IPS-18a (cell line): ENCODE data around the gene C9orf50.
A peak's percentile ranks its signal among the peaks of the same experiment; 100 is the strongest.

Source experiments
- H3K27ac ChIP-seq: one replicate; pipeline ENCODE4 v1.5.1; 2013; ENCODE audit warnings: low read length
- H3K27me3 ChIP-seq: one replicate; pipeline ENCODE4 v1.6.1; 2013; ENCODE audit warnings: mild to moderate bottlenecking, low read length; ENCODE audit not compliant: control insufficient read depth, insufficient read depth
- H3K36me3 ChIP-seq: one replicate; pipeline ENCODE4 v1.6.1; 2013; ENCODE audit warnings: low read depth, low read length; ENCODE audit not compliant: control insufficient read depth
- H3K4me1 ChIP-seq: one replicate; pipeline ENCODE4 v1.6.1; 2013; ENCODE audit warnings: low read depth, low read length; ENCODE audit not compliant: control insufficient read depth
- H3K4me3 ChIP-seq: one replicate; pipeline ENCODE4 v1.5.1; 2013; ENCODE audit warnings: low read length
- H3K9ac ChIP-seq: one replicate; pipeline ENCODE4 v1.6.1; 2013; ENCODE audit warnings: mild to moderate bottlenecking, low read length, moderate library complexity
- H3K9me3 ChIP-seq: one replicate; pipeline ENCODE4 v1.6.1; 2013; ENCODE audit warnings: low read depth, low read length; ENCODE audit not compliant: control insufficient read depth

C9orf50 gene

DNA sequence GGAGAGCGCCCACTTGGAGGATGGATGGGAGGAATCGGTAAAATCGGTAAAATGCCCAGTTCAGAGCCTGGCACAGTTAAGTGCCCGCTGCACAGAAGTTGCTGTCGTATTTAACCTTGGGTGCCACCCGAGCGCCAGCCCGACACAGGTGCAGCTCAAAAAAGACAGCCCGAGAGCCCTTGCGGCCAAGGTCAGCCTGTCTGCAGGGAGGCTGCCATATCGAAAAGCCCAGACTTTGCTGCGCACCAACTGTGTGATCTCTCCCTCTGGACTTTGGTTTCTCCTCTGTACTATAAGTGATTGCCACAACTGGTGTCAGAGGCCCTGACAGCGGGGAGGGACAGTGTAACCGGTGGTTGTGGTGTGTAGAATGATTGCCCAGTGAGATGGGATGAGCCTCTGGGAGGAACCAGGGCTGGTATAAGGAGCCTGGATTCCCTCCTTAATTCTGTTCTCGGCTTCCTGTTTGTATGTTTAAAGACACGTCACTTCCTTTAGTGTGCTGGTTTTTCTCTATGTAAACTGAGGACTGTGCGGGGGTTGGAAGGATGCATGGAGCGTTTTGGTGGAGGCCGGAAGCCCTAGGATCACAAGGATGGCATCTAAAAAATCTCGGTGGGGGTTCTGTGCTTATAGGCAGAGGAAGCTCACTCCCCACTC, 5.9 kb upstream of the C9orf50 start:
- Histone ChIP-seq H3K9ac (peak overlapping the region; percentile 83), H3K27me3 (peaks cover 4% of the 10 kb centered on the region), H3K27ac (peak overlapping the region; percentile 72), H3K4me3 (peak overlapping the region; percentile 81), H3K4me1 (peaks cover 8% of the 10 kb centered on the region), H3K36me3 (peaks cover 4% of the 10 kb centered on the region), H3K9me3 (no peaks in the 10 kb centered on the region)

- Histone ChIP-seq H3K27me3 (peaks cover 10% of the 10 kb centered on the region), H3K9me3 (no peaks in the 10 kb centered on the region), H3K4me1 (peaks cover 8% of the 10 kb centered on the region), H3K9ac (peak within 1 kb of the TSS; percentile 83), H3K4me3 (peak within 1 kb of the TSS; percentile 81), H3K27ac (peak within 1 kb of the TSS; percentile 72), H3K36me3 (peaks cover 4% of the 10 kb centered on the region)
These were observed 5.3 kb upstream of the C9orf50 start, which contains the start of gene NTMT1 for GRCh38 chr9:129626079-129626624. Gene NTMT1 (plus strand): TSS chr9:129626163. CDS start chr9:129632704, 6,541 bp downstream.

DNA sequence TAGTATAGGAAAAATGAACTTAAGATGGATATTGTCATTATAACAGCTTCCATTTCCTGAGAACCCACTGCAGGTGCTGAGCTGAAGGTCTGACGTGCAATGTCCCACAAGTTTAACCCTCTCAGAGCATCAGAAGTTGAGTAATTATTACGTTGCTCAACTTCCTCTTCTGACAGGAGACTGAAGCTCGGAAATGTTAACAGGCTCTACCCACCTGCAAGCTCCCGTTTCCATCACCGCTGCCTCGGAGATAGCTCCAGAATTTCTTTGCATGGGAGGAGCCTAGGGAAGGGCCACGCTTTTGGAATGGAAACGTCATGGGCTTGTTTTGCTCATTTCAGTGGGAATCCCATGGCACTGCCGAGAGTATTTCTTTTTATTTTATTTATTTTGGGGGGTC, 4.0 kb upstream of the C9orf50 start:
- peaks cover 4% of the 10 kb centered on the region for H3K36me3 ChIP-seq
- H3K9ac ChIP-seq: no peak overlapping the region
- no peaks in the 10 kb centered on the region for H3K9me3 ChIP-seq
- H3K27ac ChIP-seq: no peak overlapping the region
- H3K4me1 ChIP-seq: peaks cover 8% of the 10 kb centered on the region
- H3K4me3 ChIP-seq: no peak overlapping the region
- H3K27me3 ChIP-seq: peaks cover 22% of the 10 kb centered on the region

GRCh38 chr9:129624168-129624759, 3.4 kb upstream of the C9orf50 start:
- H3K27me3 ChIP-seq: peaks cover 29% of the 10 kb centered on the region
- peaks cover 8% of the 10 kb centered on the region for H3K4me1 ChIP-seq
- no peak overlapping the region for H3K9ac ChIP-seq
- H3K27ac ChIP-seq: no peak overlapping the region
- no peak overlapping the region for H3K4me3 ChIP-seq
- peaks cover 4% of the 10 kb centered on the region for H3K36me3 ChIP-seq
- H3K9me3 ChIP-seq: no peaks in the 10 kb centered on the region

DNA sequence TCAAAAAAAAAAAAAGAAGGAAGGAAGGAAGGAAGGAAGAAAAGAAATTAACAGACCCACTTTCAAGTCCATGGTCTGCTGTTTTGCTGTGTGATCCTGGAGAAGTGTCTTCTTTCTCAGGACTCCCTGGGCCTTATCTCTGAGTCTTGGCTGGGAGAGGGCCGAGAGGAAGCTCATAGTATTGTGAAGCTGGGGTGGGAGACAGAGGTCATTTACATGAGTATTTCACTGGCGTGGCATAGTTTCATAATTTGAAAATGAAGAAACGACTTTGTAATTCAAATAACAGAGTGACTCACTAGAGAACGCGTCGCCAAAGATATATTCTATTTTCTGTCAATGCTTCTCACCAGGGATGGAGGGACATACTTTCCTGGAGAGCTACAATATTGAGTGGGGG, 2.4 kb upstream of the C9orf50 start:
- peaks cover 35% of the 10 kb centered on the region for H3K27me3 ChIP-seq
- peaks cover 8% of the 10 kb centered on the region for H3K4me1 ChIP-seq
- no peaks in the 10 kb centered on the region for H3K9me3 ChIP-seq
- peaks cover 2% of the 10 kb centered on the region for H3K36me3 ChIP-seq
- H3K4me3 ChIP-seq: no peak overlapping the region
- H3K27ac ChIP-seq: no peak overlapping the region
- no peak overlapping the region for H3K9ac ChIP-seq

DNA sequence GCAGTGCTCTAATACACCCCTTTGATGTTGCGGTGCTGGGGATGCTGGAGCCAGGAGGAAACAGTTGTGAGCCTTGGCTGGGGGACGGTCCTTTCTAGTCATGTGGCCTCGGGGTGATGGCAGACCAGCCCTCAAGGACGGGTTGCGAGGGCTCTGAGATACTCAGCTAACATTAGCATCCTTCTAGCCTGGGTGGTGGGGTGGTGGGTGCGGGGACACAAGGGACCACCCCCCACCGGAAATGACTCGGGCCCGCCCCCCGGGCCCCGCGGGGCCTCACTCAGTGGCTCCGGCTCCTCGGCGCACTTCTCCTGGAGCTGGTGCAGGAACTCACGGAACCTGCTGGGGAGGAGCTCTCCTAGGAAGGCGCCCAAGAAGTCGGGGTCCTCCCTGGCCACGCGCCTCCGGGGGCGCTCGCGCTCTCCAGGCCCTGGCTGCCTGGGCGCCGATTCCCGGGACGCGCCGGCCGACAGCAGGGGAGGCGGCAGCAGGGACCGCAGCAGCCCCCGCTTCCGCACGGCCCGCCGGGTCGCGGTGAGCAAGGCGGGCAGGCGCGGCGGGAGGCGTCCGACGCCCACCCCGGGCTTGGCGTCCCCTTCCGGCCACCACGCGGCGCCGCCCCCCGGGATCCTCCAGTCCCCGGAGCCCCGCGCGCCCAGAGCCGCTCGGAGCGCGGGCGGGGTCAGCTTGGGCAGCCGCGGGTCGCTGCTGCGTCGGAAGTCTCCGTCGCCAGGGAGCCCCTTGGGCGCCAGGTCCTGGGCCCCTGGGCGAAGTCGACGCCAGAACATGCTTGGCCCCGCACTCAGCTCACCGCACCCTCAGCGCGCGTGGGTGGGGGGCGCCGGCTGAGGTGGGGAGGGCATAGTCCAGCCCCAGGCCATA, 873 bp downstream of the C9orf50 start:
- H3K27ac ChIP-seq: no peak overlapping the region
- H3K4me3 ChIP-seq: peak overlapping the region; percentile 48
- H3K9ac ChIP-seq: no peak overlapping the region
- no peaks in the 10 kb centered on the region for H3K9me3 ChIP-seq
- no peaks in the 10 kb centered on the region for H3K4me1 ChIP-seq
- H3K27me3 ChIP-seq: peaks cover 35% of the 10 kb centered on the region
- no peaks in the 10 kb centered on the region for H3K36me3 ChIP-seq

DNA sequence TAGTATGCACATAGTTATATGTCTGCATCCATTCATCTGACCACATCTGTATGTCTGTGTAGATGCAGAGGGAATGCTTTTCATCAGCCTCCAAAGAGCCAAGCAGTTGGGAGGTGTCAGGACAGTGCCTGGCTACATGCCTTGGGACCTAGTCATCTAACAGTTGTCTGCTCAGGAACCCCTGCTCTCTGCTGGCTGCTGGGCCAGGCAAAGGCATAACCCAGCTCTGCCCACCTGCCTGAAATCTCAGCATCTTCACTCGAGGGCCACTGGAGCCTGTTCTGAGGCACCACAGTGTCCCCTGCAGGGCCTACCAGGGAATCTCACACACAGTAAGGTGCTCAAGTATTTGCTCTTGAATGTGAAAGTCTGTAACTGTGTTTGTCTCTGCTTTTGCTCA, 3.7 kb downstream of the C9orf50 start:
- no peak overlapping the region for H3K9ac ChIP-seq
- no peaks in the 10 kb centered on the region for H3K36me3 ChIP-seq

GRCh38 chr9:129615407-129616285, 5.3 kb downstream of the C9orf50 start:
- Histone ChIP-seq H3K4me3 (no peak overlapping the region), H3K9ac (no peak overlapping the region), H3K4me1 (peaks cover 7% of the 10 kb centered on the region), H3K9me3 (no peaks in the 10 kb centered on the region), H3K27me3 (peaks cover 20% of the 10 kb centered on the region), H3K36me3 (no peaks in the 10 kb centered on the region), H3K27ac (no peak overlapping the region)

More for the DNA sequence above, 3.7 kb downstream of the C9orf50 start:
- no peaks in the 10 kb centered on the region for H3K9me3 ChIP-seq
- H3K27me3 ChIP-seq: peaks cover 35% of the 10 kb centered on the region
- peaks cover 7% of the 10 kb centered on the region for H3K4me1 ChIP-seq
- no peak overlapping the region for H3K27ac ChIP-seq
- H3K4me3 ChIP-seq: no peak overlapping the region

DNA sequence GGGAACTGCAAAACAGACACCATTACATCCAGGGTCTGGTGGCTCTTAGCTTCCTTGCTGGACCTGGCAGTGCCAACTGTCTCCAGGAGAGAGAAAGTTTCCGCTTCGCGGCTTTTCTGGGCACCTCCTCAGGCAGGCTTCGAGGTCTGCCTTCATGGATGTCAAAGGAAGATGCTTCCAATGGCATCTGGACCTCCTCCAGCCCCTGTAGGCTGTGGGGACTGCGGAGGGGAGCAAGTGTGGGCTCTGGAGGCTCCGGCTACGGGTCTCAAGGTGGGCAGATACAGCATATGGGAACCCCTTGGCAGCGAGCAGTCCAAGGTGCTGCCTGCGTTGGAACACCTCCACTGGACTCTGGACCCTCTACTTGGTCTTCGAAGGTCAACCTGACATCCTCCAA, 6.0 kb downstream of the C9orf50 start:
- Histone ChIP-seq H3K4me1 (peaks cover 7% of the 10 kb centered on the region), H3K9ac (no peak overlapping the region), H3K27ac (no peak overlapping the region), H3K4me3 (no peak overlapping the region), H3K9me3 (no peaks in the 10 kb centered on the region), H3K27me3 (peaks cover 13% of the 10 kb centered on the region), H3K36me3 (no peaks in the 10 kb centered on the region)

- no peaks in the 10 kb centered on the region for H3K36me3 ChIP-seq
- H3K4me1 ChIP-seq: peaks cover 9% of the 10 kb centered on the region
- H3K9me3 ChIP-seq: no peaks in the 10 kb centered on the region
- H3K27ac ChIP-seq: no peak overlapping the region
- H3K4me3 ChIP-seq: no peak overlapping the region
- peaks cover 11% of the 10 kb centered on the region for H3K27me3 ChIP-seq
- H3K9ac ChIP-seq: no peak overlapping the region
These were observed 7.3 kb downstream of the C9orf50 start for GRCh38 chr9:129613520-129614175.
